Putamen (tissue), 1 donor: Measurements from ENCODE around the gene RELCH.

ENCODE experiments used
- DNase-seq: peaks from one replicate; pipeline ENCODE4 v3.0.0-alpha.2; 2016; ENCODE audit warnings: low spot score

The RELCH gene

GRCh38 chr18:62187543-62188510, 772 bp downstream of the RELCH start:
- peak; percentile 29 for DNase-seq

- no peak for DNase-seq
Observed at GRCh38 chr18:62189208-62189607, 2.2 kb downstream of the RELCH start.

GRCh38 chr18:62196079-62196478, 9.0 kb downstream of the RELCH start:
- DNase-seq = no peak

- no peak for DNase-seq
Observed at GRCh38 chr18:62196980-62197379, 9.9 kb downstream of the RELCH start.

- DNase-seq = peak; percentile 34
Observed at GRCh38 chr18:62198259-62198658, 11.2 kb downstream of the RELCH start.

GRCh38 chr18:62199629-62200028, 12.6 kb downstream of the RELCH start:
- DNase-seq = no peak

- DNase-seq = no peak
Observed at GRCh38 chr18:62200121-62200914, 13.3 kb downstream of the RELCH start.

GRCh38 chr18:62201870-62202269, 14.8 kb downstream of the RELCH start:
- DNase-seq = no peak

GRCh38 chr18:62205824-62206223, 18.8 kb downstream of the RELCH start:
- DNase-seq = no peak

GRCh38 chr18:62206593-62206992, 19.5 kb downstream of the RELCH start:
- DNase-seq = no peak

- no peak for DNase-seq
Observed at GRCh38 chr18:62209046-62209445, 22.0 kb downstream of the RELCH start.

GRCh38 chr18:62210138-62210537, 23.1 kb downstream of the RELCH start:
- DNase-seq = no peak

- no peak for DNase-seq
Observed at GRCh38 chr18:62211325-62211828, 24.3 kb downstream of the RELCH start.

- no peak for DNase-seq
Observed at GRCh38 chr18:62214790-62215189, 27.7 kb downstream of the RELCH start.

GRCh38 chr18:62224229-62224628, 37.2 kb downstream of the RELCH start:
- DNase-seq = no peak

- no peak for DNase-seq
Observed at GRCh38 chr18:62226047-62226446, 39.0 kb downstream of the RELCH start.

- DNase-seq = no peak
Observed at GRCh38 chr18:62236252-62236651, 49.2 kb downstream of the RELCH start.

- DNase-seq = no peak
Observed at GRCh38 chr18:62239475-62239874, 52.4 kb downstream of the RELCH start.

GRCh38 chr18:62242955-62243354, 55.9 kb downstream of the RELCH start:
- DNase-seq = no peak

- no peak for DNase-seq
Observed at GRCh38 chr18:62245177-62245576, 58.1 kb downstream of the RELCH start.

- no peak for DNase-seq
Observed at GRCh38 chr18:62245699-62246098, 58.6 kb downstream of the RELCH start.

- DNase-seq = no peak
Observed at GRCh38 chr18:62248313-62248712, 61.3 kb downstream of the RELCH start.
